DND-41 (cell line): ENCODE data around the gene DCTN1.

Experiments used
- ATAC-seq: fragments of 200-7000 bp; cut with Tn5 transposase; 3 replicates; pipeline ENCODE4 v1.9.1; 2021; ENCODE audit warnings: low read depth; ENCODE audit not compliant: insufficient read depth
- DNase-seq: peaks from one replicate; pipeline ENCODE4 v3.0.0-alpha.2; 2020
- H2AFZ ChIP-seq: 2 replicates; pipeline ENCODE4 v1.6.0; 2012; ENCODE audit warnings: low read depth, low read length
- H3K27ac ChIP-seq: 2 replicates; pipeline ENCODE4 v1.5.1; 2012; ENCODE audit warnings: low read length, inconsistent platforms
- H3K27me3 ChIP-seq: fragments of 200-600 bp; sonication (generic); 2 replicates; pipeline ENCODE4 v1.6.0; 2012; ENCODE audit warnings: low read length, mild to moderate bottlenecking, inconsistent platforms; ENCODE audit not compliant: insufficient read depth, poor library complexity
- H3K36me3 ChIP-seq: 2 replicates; pipeline ENCODE4 v1.5.1; 2012; ENCODE audit warnings: low read length, inconsistent platforms; ENCODE audit not compliant: insufficient read depth
- H3K4me1 ChIP-seq: 2 replicates; pipeline ENCODE4 v1.5.1; 2012; ENCODE audit warnings: mild to moderate bottlenecking, low read length; ENCODE audit not compliant: insufficient read depth
- H3K4me2 ChIP-seq: 2 replicates; pipeline ENCODE4 v1.6.0; 2012; ENCODE audit warnings: mild to moderate bottlenecking, moderate library complexity, low read length, inconsistent platforms; ENCODE audit not compliant: insufficient read depth
- H3K4me3 ChIP-seq, 2 experiments: fragments of 200-600 bp in 1 of 2; shearing (Covaris generic) in 1 of 2; 2 replicates each; pipeline ENCODE4 v1.5.1; 2012 to 2016; ENCODE audit warnings: inconsistent platforms in 2 of 2, low read length in 2 of 2, mild to moderate bottlenecking in 2 of 2, low read depth in 1 of 2, moderate library complexity in 1 of 2
- H3K79me2 ChIP-seq: 2 replicates; pipeline ENCODE4 v1.6.0; 2012; ENCODE audit warnings: low read length, inconsistent platforms; ENCODE audit not compliant: insufficient read depth
- H3K9ac ChIP-seq: 2 replicates; pipeline ENCODE4 v1.6.0; 2012; ENCODE audit warnings: low read depth, mild to moderate bottlenecking, inconsistent platforms, low read length, moderate library complexity
- H3K9me3 ChIP-seq: 2 replicates; pipeline ENCODE4 v1.5.1; 2012; ENCODE audit warnings: low read length, moderate library complexity, mild to moderate bottlenecking, inconsistent platforms; ENCODE audit not compliant: insufficient read depth, severe bottlenecking
- H4K20me1 ChIP-seq: 2 replicates; pipeline ENCODE4 v1.6.0; 2012; ENCODE audit warnings: low read length; ENCODE audit not compliant: insufficient read depth
- EZH2 ChIP-seq: IDR thresholded peaks from 3 replicates; pipeline ENCODE4 v1.6.1; 2012; ENCODE audit warnings: borderline replicate concordance, low read depth, mild to moderate bottlenecking, moderate library complexity, low read length, inconsistent platforms; ENCODE audit not compliant: severe bottlenecking
- TF ChIP-seq, protein P1 (sequence below): IDR thresholded peaks from 2 replicates; pipeline ENCODE4 v1.5.1; 2012; ENCODE audit warnings: borderline replicate concordance, low read length, moderate library complexity, mild to moderate bottlenecking; ENCODE audit not compliant: poor library complexity, severe bottlenecking; ENCODE audit errors: extremely low read depth

The DCTN1 gene

DNA sequence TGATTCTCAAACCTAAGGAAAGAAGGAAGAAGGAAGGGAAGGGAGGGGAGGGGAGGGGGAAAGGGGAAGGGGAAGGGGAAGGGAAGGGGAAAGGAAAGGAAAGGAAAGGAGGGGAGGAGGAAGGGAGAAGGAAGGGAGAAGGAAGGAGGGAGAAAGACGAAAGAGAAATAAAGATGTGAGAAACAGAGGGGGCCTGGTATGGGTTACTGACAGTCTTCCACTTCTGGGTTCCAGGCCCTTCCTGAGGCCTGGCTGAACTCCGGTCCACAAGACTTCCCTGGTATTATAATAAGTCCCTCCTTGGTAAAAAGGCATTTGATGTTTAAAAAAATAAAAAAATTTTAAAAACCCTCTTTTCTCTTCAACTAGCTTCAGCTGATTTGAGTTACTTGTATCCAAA, 54.3 kb downstream of the DCTN1 start:
- no peak for ATAC-seq
- Histone ChIP-seq H4K20me1 (no peaks in the 10 kb centered on the region), H3K4me2 (no peak overlapping the region), H3K36me3 (no peaks in the 10 kb centered on the region), H3K9me3 (no peaks in the 10 kb centered on the region), H3K4me3 (no peak overlapping the region), H2AFZ (no peak overlapping the region), H3K4me1 (no peaks in the 10 kb centered on the region), H3K27ac (no peak overlapping the region), H3K79me2 (no peaks in the 10 kb centered on the region), H3K9ac (no peak overlapping the region), H3K27me3 (no peaks in the 10 kb centered on the region)
- DNase-seq = no peak
- TF ChIP-seq EZH2 = no peak
- TF ChIP-seq, protein P1, sequence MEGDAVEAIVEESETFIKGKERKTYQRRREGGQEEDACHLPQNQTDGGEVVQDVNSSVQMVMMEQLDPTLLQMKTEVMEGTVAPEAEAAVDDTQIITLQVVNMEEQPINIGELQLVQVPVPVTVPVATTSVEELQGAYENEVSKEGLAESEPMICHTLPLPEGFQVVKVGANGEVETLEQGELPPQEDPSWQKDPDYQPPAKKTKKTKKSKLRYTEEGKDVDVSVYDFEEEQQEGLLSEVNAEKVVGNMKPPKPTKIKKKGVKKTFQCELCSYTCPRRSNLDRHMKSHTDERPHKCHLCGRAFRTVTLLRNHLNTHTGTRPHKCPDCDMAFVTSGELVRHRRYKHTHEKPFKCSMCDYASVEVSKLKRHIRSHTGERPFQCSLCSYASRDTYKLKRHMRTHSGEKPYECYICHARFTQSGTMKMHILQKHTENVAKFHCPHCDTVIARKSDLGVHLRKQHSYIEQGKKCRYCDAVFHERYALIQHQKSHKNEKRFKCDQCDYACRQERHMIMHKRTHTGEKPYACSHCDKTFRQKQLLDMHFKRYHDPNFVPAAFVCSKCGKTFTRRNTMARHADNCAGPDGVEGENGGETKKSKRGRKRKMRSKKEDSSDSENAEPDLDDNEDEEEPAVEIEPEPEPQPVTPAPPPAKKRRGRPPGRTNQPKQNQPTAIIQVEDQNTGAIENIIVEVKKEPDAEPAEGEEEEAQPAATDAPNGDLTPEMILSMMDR = no peak

DNA sequence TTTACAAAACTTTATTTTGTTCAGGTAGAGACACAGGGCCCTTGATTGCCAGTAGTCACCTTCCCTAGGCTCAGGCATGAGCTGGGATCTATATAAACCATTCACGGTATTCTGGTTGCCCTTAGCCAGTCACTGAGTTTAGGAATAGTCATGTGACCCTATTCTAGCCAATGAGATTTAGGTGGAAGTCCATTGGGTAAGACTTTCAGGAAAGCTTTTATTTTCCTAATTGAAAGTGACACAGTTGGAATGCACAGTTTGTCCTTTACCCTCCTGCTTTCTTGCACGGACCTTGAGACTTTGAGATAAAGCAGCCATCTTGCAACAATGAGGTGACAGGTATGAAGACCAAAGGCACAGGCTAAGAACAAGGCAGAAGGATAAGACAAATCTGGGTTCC, 58.4 kb downstream of the DCTN1 start:
- Histone ChIP-seq H4K20me1 (no peaks in the 10 kb centered on the region), H3K4me2 (no peak overlapping the region), H3K79me2 (no peaks in the 10 kb centered on the region), H3K9ac (no peak overlapping the region), H3K4me3 (no peak overlapping the region), H3K4me1 (no peaks in the 10 kb centered on the region), H3K36me3 (no peaks in the 10 kb centered on the region), H3K9me3 (no peaks in the 10 kb centered on the region), H3K27me3 (no peaks in the 10 kb centered on the region), H3K27ac (no peak overlapping the region), H2AFZ (no peak overlapping the region)
- TF ChIP-seq EZH2 = no peak
- TF ChIP-seq, protein P1 = no peak
- DNase-seq (no peak), ATAC-seq (no peak)

DNA sequence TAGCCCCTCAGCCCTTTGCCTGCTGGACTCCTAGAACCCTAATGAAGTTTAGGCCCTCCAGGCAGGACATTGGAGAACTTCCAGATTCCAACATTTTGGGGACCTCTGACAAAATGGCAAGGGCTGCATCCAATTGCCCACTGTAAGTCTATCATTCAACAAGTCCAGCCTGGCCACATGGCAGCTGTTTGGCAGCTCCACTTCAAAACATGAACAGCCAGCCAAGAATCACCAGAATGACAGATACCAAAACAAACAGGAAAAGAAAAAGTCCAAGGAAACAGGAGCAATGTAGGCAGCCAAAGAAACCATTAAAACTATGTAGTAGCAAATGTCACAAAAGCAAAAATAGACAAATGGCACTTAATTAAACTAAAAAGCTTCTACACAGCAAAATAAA, 62.4 kb downstream of the DCTN1 start:
- Histone ChIP-seq H3K79me2 (no peaks in the 10 kb centered on the region), H4K20me1 (no peaks in the 10 kb centered on the region), H3K9me3 (no peaks in the 10 kb centered on the region), H3K36me3 (no peaks in the 10 kb centered on the region), H3K4me1 (no peaks in the 10 kb centered on the region), H3K27ac (no peak overlapping the region), H3K27me3 (no peaks in the 10 kb centered on the region), H3K4me2 (no peak overlapping the region), H2AFZ (no peak overlapping the region), H3K9ac (no peak overlapping the region), H3K4me3 (no peak overlapping the region)
- ATAC-seq (no peak), DNase-seq (no peak)
- TF ChIP-seq, protein P1 = no peak
- no peak for TF ChIP-seq EZH2

DNA sequence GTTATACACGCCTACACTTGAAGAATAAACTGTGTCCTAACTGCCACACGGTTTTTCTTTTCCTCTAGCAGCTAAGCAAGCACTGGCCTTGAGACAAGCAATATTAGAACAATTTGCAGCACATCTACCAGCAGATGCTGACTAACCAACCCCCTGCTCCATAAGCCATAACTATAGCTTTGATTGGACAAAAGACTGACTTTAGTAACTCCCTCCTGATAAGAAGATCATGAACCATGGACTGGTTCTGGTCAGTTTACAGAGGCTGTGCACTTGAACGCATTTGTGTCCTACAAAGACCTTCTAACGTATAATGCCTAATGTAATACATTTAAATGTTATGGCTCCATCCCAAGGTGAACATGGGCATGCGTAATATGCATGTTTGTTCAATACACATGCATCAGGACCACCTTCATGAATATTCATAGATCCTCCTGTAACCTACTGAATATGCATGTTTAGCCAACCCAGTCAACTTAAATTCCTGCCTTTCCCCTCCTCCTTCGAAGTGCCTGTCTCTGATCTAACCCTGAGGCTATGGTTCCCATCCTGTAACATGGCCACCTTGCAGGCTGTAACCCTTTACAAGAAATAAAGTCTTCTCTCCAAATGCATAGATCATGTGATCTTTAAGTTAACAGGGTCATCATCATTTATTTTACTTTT, 63.4 kb downstream of the DCTN1 start:
- DNase-seq = no peak
- H3K4me2 ChIP-seq = no peak overlapping the region

More for the DNA sequence above, 63.4 kb downstream of the DCTN1 start:
- no peaks in the 10 kb centered on the region for H4K20me1 ChIP-seq
- H3K36me3 ChIP-seq = no peaks in the 10 kb centered on the region
- H2AFZ ChIP-seq = no peak overlapping the region
- no peak overlapping the region for H3K27ac ChIP-seq
- TF ChIP-seq EZH2 = no peak
- TF ChIP-seq, protein P1 = no peak
- no peak overlapping the region for H3K4me3 ChIP-seq
- no peak overlapping the region for H3K9ac ChIP-seq
- H3K79me2 ChIP-seq = no peaks in the 10 kb centered on the region
- no peaks in the 10 kb centered on the region for H3K27me3 ChIP-seq
- H3K9me3 ChIP-seq = no peaks in the 10 kb centered on the region
- H3K4me1 ChIP-seq = no peaks in the 10 kb centered on the region
- no peak for ATAC-seq
